CD4-positive, alpha-beta memory T cell (primary cell): ENCODE measurements around the gene GP9. TPM values are rescaled to one million over a fixed set of nuclear protein-coding genes. Genes with fewer than 3 reads are reported as not detected.
A peak's percentile ranks its signal among the peaks of the same experiment; 100 is the strongest.

Source experiments
- CTCF ChIA-PET: fragments of 350-600 bp; sonication (Branson Sonifier 250); formaldehyde crosslinking; loops from one replicate; lab custom pipeline; 2021; ENCODE audit warnings: inconsistent platforms; ENCODE audit not compliant: partially characterized antibody; lab: Charles Lee
- POLR2A ChIA-PET: fragments of 350-600 bp; sonication (Branson Sonifier 250); formaldehyde crosslinking; loops from one replicate; lab custom pipeline; 2021; ENCODE audit not compliant: partially characterized antibody; lab: Charles Lee
- DNase-seq, 5 donors: peaks; one replicate each; pipeline versions ENCODE4 v3.0.0 to v3.0.0-alpha.2; 2020 to 2022; ENCODE audit warnings: mixed read lengths in 1 of 5
- H3K27ac ChIP-seq: one replicate; pipeline ENCODE4 v1.7.0; 2013; ENCODE audit warnings: low read depth, low read length
- H3K27me3 ChIP-seq: 2 replicates; pipeline ENCODE4 v1.7.0; 2013; ENCODE audit warnings: mild to moderate bottlenecking, low read length, moderate library complexity; ENCODE audit not compliant: insufficient read depth
- H3K36me3 ChIP-seq: 2 replicates; pipeline ENCODE4 v1.7.0; 2013; ENCODE audit warnings: mild to moderate bottlenecking, low read length, moderate library complexity; ENCODE audit not compliant: insufficient read depth
- H3K4me1 ChIP-seq: 2 replicates; pipeline ENCODE4 v1.7.0; 2013; ENCODE audit warnings: mild to moderate bottlenecking, low read length, moderate library complexity; ENCODE audit not compliant: insufficient read depth
- H3K4me3 ChIP-seq, 2 donors: one replicate each; pipeline ENCODE4 v1.7.0; 2013; ENCODE audit warnings: low read length in 2 of 2, mild to moderate bottlenecking in 1 of 2
- H3K9me3 ChIP-seq, 2 donors: one replicate each; pipeline ENCODE4 v1.7.0; 2013; ENCODE audit warnings: low read length in 2 of 2, control low read depth in 1 of 2; ENCODE audit not compliant: control insufficient read depth in 1 of 2
- H3K27ac Mint-ChIP-seq, 7 donors: one replicate each; pipeline ENCODE4 v1.8.0; 2020 to 2021; ENCODE audit warnings: mixed read lengths in 7 of 7, mild to moderate bottlenecking in 6 of 7, inconsistent platforms in 3 of 7, moderate library complexity in 3 of 7
- H3K27me3 Mint-ChIP-seq, 2 donors: one replicate each; pipeline ENCODE4 v1.8.0; 2020 to 2021; ENCODE audit warnings: mixed read lengths in 2 of 2
- H3K36me3 Mint-ChIP-seq, 2 donors: one replicate each; pipeline ENCODE4 v1.8.0; 2020 to 2021; ENCODE audit warnings: mixed read lengths in 2 of 2, inconsistent platforms in 1 of 2, mild to moderate bottlenecking in 1 of 2
- H3K4me1 Mint-ChIP-seq, 4 donors: one replicate each; pipeline ENCODE4 v1.8.0; 2020 to 2021; ENCODE audit warnings: mixed read lengths in 4 of 4, mild to moderate bottlenecking in 1 of 4
- H3K4me3 Mint-ChIP-seq, 8 donors: one replicate each; pipeline ENCODE4 v1.8.0; 2020 to 2021; ENCODE audit warnings: mixed read lengths in 8 of 8, mild to moderate bottlenecking in 7 of 8, moderate library complexity in 6 of 8, inconsistent platforms in 3 of 8
- H3K9me3 Mint-ChIP-seq, 8 donors: one replicate each; pipeline ENCODE4 v1.8.0; 2020 to 2021; ENCODE audit warnings: mixed read lengths in 8 of 8, mild to moderate bottlenecking in 5 of 8, inconsistent platforms in 3 of 8, moderate library complexity in 1 of 8
- intact Hi-C: fragments of 100-400 bp; cut with micrococcal nuclease; formaldehyde crosslinking; loops from one replicate; pipeline ENCODE4 v1.15.1; 2023
- polyA plus RNA-seq, 2 donors: library from polyadenylated mRNA; unstranded; fragments of 300-500 nt; fragmentation: Illumina TruSeq; gene quantifications; one replicate each; pipeline ENCODE4 v1.2.3, GENCODE V29; 2021
- total RNA-seq, 2 experiments: library from RNA; stranded (reverse); gene quantifications; one replicate each; pipeline ENCODE4 v1.2.3, GENCODE V29; 2021

The GP9 gene
- total and polyA plus RNA-seq, 4 experiments from 2014 or later = not detected

- Mint-ChIP-seq H3K27me3 (no peaks in the 10 kb centered on the region), H3K4me1 (peaks cover 19 to 47% (median 32%) of the 10 kb centered on the region in 4 donors), H3K9me3 (no peaks in the 10 kb centered on the region), H3K36me3 (no peaks in the 10 kb centered on the region), H3K27ac (peak overlapping the region in 1 of 7 donors; percentile 7), H3K4me3 (no peak overlapping the region)
- peaks cover 24% of the 10 kb centered on the region for H3K4me1 ChIP-seq
- no peaks in the 10 kb centered on the region for H3K9me3 ChIP-seq
- no peak overlapping the region for H3K4me3 ChIP-seq
- H3K27ac ChIP-seq = no peak overlapping the region
- ChIA-PET POLR2A (no interaction called here), CTCF (interaction anchor here (1.2 to 2.6 kb wide), 4 partner anchors 10 to 51 kb away, joined by 3 to 12 read pairs (median 5); no protein-coding TSS in a partner anchor)
- intact Hi-C loops = no loop called here
- DNase-seq = no peak
- no peaks in the 10 kb centered on the region for H3K36me3 ChIP-seq
- H3K27me3 ChIP-seq = no peaks in the 10 kb centered on the region
These were observed 39.4 kb upstream of the GP9 start for GRCh38 chr3:129021140-129021551.

DNA sequence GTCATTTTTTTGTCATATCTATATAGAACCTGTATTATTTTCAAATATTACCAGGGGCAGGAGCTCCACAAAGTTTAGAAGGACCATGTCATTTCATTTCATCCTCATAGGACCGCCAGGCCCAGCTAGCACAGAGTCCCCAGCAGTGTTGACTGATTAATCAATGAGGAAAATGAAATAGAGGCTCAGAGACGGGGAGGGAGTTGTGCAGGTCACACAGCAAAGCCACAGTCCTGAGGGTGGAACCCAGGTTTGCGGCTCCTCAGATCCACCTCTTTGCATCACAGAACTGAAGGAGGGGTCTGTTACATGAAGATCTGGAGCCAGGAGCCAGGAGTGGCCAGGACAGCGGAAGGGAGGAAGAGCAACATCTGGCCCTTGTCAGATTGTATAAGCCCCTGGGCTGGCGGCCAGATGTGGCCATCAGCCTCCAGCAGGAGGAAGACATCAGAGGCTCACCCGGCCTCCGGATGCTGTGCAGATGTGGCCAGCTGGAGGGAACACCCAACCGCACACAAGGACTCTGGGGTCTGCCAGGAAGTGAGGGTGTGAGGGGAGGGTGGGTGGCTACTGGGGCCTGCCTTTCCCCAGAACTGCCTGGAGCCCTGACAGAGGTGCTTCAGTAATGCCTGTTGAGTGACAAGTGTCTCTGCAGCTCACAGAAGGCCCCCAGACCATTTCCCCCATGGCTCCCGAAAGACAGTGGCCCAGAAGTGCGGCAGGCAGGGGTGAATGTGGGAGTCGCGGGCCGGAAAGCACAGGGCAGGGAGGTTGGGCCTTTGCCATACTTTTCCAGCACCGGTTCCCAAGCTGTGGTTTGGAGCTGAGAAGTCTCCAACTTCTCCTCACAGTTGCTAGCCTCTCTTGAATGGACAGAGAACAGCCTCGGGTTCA is 38.2 kb upstream of the GP9 start:
- H3K9me3 ChIP-seq = no peaks in the 10 kb centered on the region
- Mint-ChIP-seq H3K27ac (peak overlapping the region in 3 of 7 donors; percentile 11 to 48 (median 35)), H3K4me3 (no peak overlapping the region), H3K4me1 (peaks cover 18 to 44% (median 29%) of the 10 kb centered on the region in 4 donors), H3K27me3 (no peaks in the 10 kb centered on the region), H3K36me3 (no peaks in the 10 kb centered on the region), H3K9me3 (no peaks in the 10 kb centered on the region)
- intact Hi-C loops = no loop called here
- H3K27ac ChIP-seq = no peak overlapping the region
- ChIA-PET POLR2A (interaction anchor here (0.6 kb wide), 1 partner anchor 17 kb away, joined by 3 read pairs; no protein-coding TSS in a partner anchor), CTCF (interaction anchor here (0.7 to 1.5 kb wide), 5 partner anchors 14 to 52 kb away, joined by 3 to 6 read pairs (median 3); no protein-coding TSS in a partner anchor)
- peaks cover 22% of the 10 kb centered on the region for H3K4me1 ChIP-seq
- H3K4me3 ChIP-seq = no peak overlapping the region
- DNase-seq = no peak
- no peaks in the 10 kb centered on the region for H3K36me3 ChIP-seq
- H3K27me3 ChIP-seq = no peaks in the 10 kb centered on the region

DNA sequence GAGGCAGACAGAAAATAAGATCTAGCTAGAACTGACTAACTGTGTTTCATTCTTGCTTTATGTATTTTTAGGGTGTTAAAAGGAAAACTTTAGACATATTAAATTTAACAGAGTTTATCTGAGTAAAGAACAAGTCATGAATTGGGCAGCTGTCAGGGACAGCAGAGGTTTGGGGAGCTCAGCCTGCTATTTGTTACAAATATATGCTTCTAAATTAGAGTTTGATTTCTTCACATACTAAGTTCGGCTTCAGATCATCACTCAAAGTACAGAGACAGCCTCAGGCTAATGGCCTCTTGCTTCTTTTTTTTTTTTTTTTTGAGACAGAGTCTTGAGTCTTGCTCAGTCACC is 37.6 kb upstream of the GP9 start:
- no peaks in the 10 kb centered on the region for H3K36me3 ChIP-seq
- H3K4me1 ChIP-seq = peaks cover 19% of the 10 kb centered on the region
- H3K27ac ChIP-seq = no peak overlapping the region
- Mint-ChIP-seq H3K4me1 (peaks cover 13 to 38% (median 23%) of the 10 kb centered on the region in 4 donors), H3K4me3 (no peak overlapping the region), H3K9me3 (no peaks in the 10 kb centered on the region), H3K36me3 (no peaks in the 10 kb centered on the region), H3K27ac (no peak overlapping the region), H3K27me3 (no peaks in the 10 kb centered on the region)
- no peaks in the 10 kb centered on the region for H3K9me3 ChIP-seq
- ChIA-PET POLR2A (interaction anchor here (0.6 kb wide), 1 partner anchor 17 kb away, joined by 3 read pairs; no protein-coding TSS in a partner anchor), CTCF (interaction anchor here (0.7 to 1.2 kb wide), 3 partner anchors 28 to 53 kb away, joined by 3 to 4 read pairs (median 3); no protein-coding TSS in a partner anchor)
- H3K27me3 ChIP-seq = no peaks in the 10 kb centered on the region
- no peak overlapping the region for H3K4me3 ChIP-seq
- no peak for DNase-seq
- intact Hi-C loops = no loop called here

DNA sequence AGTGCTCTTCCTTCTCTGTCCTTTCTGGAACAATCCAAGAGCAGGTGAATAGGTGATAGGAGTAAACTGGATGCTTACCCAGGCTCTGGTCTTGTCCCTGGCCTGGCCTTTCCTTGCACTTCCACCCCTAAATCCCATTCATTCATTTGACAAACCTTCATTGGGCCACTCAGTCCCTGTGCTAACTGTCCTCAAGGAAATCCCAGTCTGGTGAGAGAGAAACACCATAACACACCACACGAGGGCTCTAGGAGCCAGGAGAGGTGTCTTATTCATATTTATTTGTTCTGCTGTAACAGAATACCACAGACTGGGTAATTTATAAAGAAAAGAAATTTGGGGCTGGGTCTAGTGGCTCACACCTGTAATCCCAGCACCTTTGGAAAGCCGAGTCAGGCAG is 36.7 kb upstream of the GP9 start:
- Histone ChIP-seq H3K9me3 (no peaks in the 10 kb centered on the region), H3K27ac (no peak overlapping the region), H3K27me3 (no peaks in the 10 kb centered on the region), H3K36me3 (no peaks in the 10 kb centered on the region), H3K4me3 (no peak overlapping the region), H3K4me1 (peaks cover 16% of the 10 kb centered on the region)
- no peak overlapping the region for H3K4me3 Mint-ChIP-seq
- no peaks in the 10 kb centered on the region for H3K9me3 Mint-ChIP-seq
- intact Hi-C loops = no loop called here
- peaks cover 10 to 31% (median 17%) of the 10 kb centered on the region in 4 donors for H3K4me1 Mint-ChIP-seq
- CTCF ChIA-PET = interaction anchor here (1.2 to 5.0 kb wide), 2 partner anchors 8 to 30 kb away, joined by 3 to 123 read pairs; no protein-coding TSS in a partner anchor
- POLR2A ChIA-PET = no interaction called here
- no peaks in the 10 kb centered on the region for H3K27me3 Mint-ChIP-seq
- no peak for DNase-seq
- peak overlapping the region in 2 of 7 donors; percentile 42 to 50 for H3K27ac Mint-ChIP-seq
- no peaks in the 10 kb centered on the region for H3K36me3 Mint-ChIP-seq

GRCh38 chr3:129025108-129025507 is 35.5 kb upstream of the GP9 start:
- Mint-ChIP-seq H3K9me3 (no peaks in the 10 kb centered on the region), H3K36me3 (no peaks in the 10 kb centered on the region), H3K27ac (peak overlapping the region in 5 of 7 donors; percentile 28 to 93 (median 67)), H3K4me1 (peaks cover 10 to 29% (median 16%) of the 10 kb centered on the region in 4 donors), H3K4me3 (peak overlapping the region in 1 of 8 donors; percentile 62), H3K27me3 (no peaks in the 10 kb centered on the region)
- no peak overlapping the region for H3K27ac ChIP-seq
- CTCF ChIA-PET = interaction anchor here (1.0 to 5.0 kb wide), 7 partner anchors 9 to 55 kb away, joined by 3 to 123 read pairs (median 16); partner anchors contain the start of gene CFAP92
- DNase-seq = no peak
- no peak overlapping the region for H3K4me3 ChIP-seq
- POLR2A ChIA-PET = interaction anchor here (0.6 to 4.3 kb wide), 2 partner anchors 9 to 10 kb away, joined by 4 to 150 read pairs; no protein-coding TSS in a partner anchor
- intact Hi-C loops = loop anchor here (5.0 kb wide), 1 partner anchor 148 kb away; the partner anchor contains the start of gene ACAD9
- no peaks in the 10 kb centered on the region for H3K9me3 ChIP-seq
- no peaks in the 10 kb centered on the region for H3K27me3 ChIP-seq
- H3K4me1 ChIP-seq = peaks cover 16% of the 10 kb centered on the region
- no peaks in the 10 kb centered on the region for H3K36me3 ChIP-seq

GRCh38 chr3:129025691-129026435 is 34.7 kb upstream of the GP9 start:
- H3K27ac ChIP-seq = peak overlapping the region; percentile 55
- POLR2A ChIA-PET = interaction anchor here (0.6 to 4.3 kb wide), 15 partner anchors 8 to 588 kb away, joined by 3 to 150 read pairs (median 7); partner anchors contain the start of genes ACAD9, CNBP and RAB43

More at GRCh38 chr3:129025691-129026435, 34.7 kb upstream of the GP9 start:
- H3K4me1 Mint-ChIP-seq = peaks cover 10 to 29% (median 16%) of the 10 kb centered on the region in 4 donors
- H3K27me3 Mint-ChIP-seq = no peaks in the 10 kb centered on the region
- Histone ChIP-seq H3K9me3 (no peaks in the 10 kb centered on the region), H3K36me3 (no peaks in the 10 kb centered on the region), H3K4me3 (no peak overlapping the region), H3K27me3 (no peaks in the 10 kb centered on the region), H3K4me1 (peaks cover 16% of the 10 kb centered on the region)
- DNase-seq = no peak
- intact Hi-C loops = loop anchor here (2.0 to 5.0 kb wide), 2 partner anchors 55 to 149 kb away; partner anchors contain the start of gene ACAD9
- H3K4me3 Mint-ChIP-seq = peak overlapping the region in 6 of 8 donors; percentile 26 to 87 (median 84)
- H3K9me3 Mint-ChIP-seq = no peaks in the 10 kb centered on the region
- peak overlapping the region; percentile 91 to 97 (median 97) for H3K27ac Mint-ChIP-seq
- H3K36me3 Mint-ChIP-seq = no peaks in the 10 kb centered on the region
- CTCF ChIA-PET = interaction anchor here (1.0 to 5.0 kb wide), 18 partner anchors 9 to 291 kb away, joined by 3 to 123 read pairs (median 9); partner anchors contain the start of genes CFAP92 and COPG1
